ENCODE measurements around the gene SLAMF9. TPM values are rescaled to one million over a fixed set of nuclear protein-coding genes. Genes with fewer than 3 reads are reported as not detected.

SLAMF9 gene
- total and polyA plus RNA-seq, 2 experiments from 2014 or later = not detected

GRCh38 chr1:159952932-159953331, 1.1 kb downstream of the SLAMF9 start:
- H3K4me3 ChIP-seq = no peak overlapping the region
- H3K4me1 ChIP-seq (ENCODE audit: low read depth) = no peaks in the 10 kb centered on the region
- TF ChIP-seq CTCF (IDR thresholded peaks at IDR 0.05; ENCODE audit: low read depth, low read length) = no peak
- no peak overlapping the region for H3K27ac ChIP-seq
- no peaks in the 10 kb centered on the region for H3K9me3 ChIP-seq (ENCODE audit: low read depth)
- H3K36me3 ChIP-seq = no peaks in the 10 kb centered on the region
- DNase-seq (ENCODE audit: low read depth in 1 of 2, low spot score in 1 of 2) = no peak
- H3K27me3 ChIP-seq = peaks cover 6% of the 10 kb centered on the region

GRCh38 chr1:159951551-159951950, 2.5 kb downstream of the SLAMF9 start:
- no peak overlapping the region for H3K27ac ChIP-seq
- no peak overlapping the region for H3K4me3 ChIP-seq
- H3K36me3 ChIP-seq = no peaks in the 10 kb centered on the region
- TF ChIP-seq CTCF (IDR thresholded peaks at IDR 0.05; ENCODE audit: low read depth, low read length) = no peak
- no peak for DNase-seq (ENCODE audit: low read depth in 1 of 2, low spot score in 1 of 2)
- H3K9me3 ChIP-seq (ENCODE audit: low read depth) = no peaks in the 10 kb centered on the region
- H3K27me3 ChIP-seq = peaks cover 6% of the 10 kb centered on the region
- H3K4me1 ChIP-seq (ENCODE audit: low read depth) = no peaks in the 10 kb centered on the region

- H3K4me3 ChIP-seq = no peak overlapping the region
- no peak overlapping the region for H3K27ac ChIP-seq
- no peaks in the 10 kb centered on the region for H3K4me1 ChIP-seq (ENCODE audit: low read depth)
- no peak for DNase-seq (ENCODE audit: low read depth in 1 of 2, low spot score in 1 of 2)
- no peaks in the 10 kb centered on the region for H3K36me3 ChIP-seq
- H3K9me3 ChIP-seq (ENCODE audit: low read depth) = no peaks in the 10 kb centered on the region
- no peak for TF ChIP-seq CTCF (IDR thresholded peaks at IDR 0.05; ENCODE audit: low read depth, low read length)
- peaks cover 6% of the 10 kb centered on the region for H3K27me3 ChIP-seq
Observed at GRCh38 chr1:159951016-159951415, 3.0 kb downstream of the SLAMF9 start.

GRCh38 chr1:159949981-159950381, 4.1 kb downstream of the SLAMF9 start:
- H3K27me3 ChIP-seq = peaks cover 6% of the 10 kb centered on the region
- no peak for TF ChIP-seq CTCF (IDR thresholded peaks at IDR 0.05; ENCODE audit: low read depth, low read length)
- no peak overlapping the region for H3K27ac ChIP-seq
- no peaks in the 10 kb centered on the region for H3K4me1 ChIP-seq (ENCODE audit: low read depth)
- no peaks in the 10 kb centered on the region for H3K36me3 ChIP-seq
- no peaks in the 10 kb centered on the region for H3K9me3 ChIP-seq (ENCODE audit: low read depth)
- no peak for DNase-seq (ENCODE audit: low read depth in 1 of 2, low spot score in 1 of 2)
- no peak overlapping the region for H3K4me3 ChIP-seq

DNA sequence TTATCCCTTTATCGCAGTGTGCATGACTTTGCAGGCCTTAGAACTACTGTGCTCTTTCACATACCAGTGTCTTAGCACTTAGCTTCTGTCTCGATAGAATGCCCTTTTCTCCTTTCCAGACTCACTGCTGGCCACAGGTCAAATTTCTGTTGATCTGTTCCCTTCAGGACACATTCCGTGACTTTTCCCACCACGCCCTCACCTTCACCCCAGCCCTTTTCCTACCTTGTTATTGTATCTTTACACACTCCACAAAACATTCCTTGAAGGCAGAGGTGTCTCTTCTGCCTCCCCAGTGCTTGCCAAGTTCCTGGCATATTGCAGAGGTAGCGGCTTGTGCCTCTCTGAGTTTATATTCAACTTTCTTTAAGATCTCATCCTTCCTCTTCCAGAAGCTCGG, 4.9 kb downstream of the SLAMF9 start:
- Histone ChIP-seq H3K27me3 (peaks cover 6% of the 10 kb centered on the region), H3K27ac (no peak overlapping the region), H3K9me3 (ENCODE audit: low read depth) (no peaks in the 10 kb centered on the region), H3K4me3 (no peak overlapping the region), H3K4me1 (ENCODE audit: low read depth) (no peaks in the 10 kb centered on the region), H3K36me3 (no peaks in the 10 kb centered on the region)
- TF ChIP-seq CTCF (IDR thresholded peaks at IDR 0.05; ENCODE audit: low read depth, low read length) = no peak
- DNase-seq (ENCODE audit: low read depth in 1 of 2, low spot score in 1 of 2) = no peak

- H3K27me3 ChIP-seq = peaks cover under 1% of the 10 kb centered on the region
- H3K4me3 ChIP-seq = no peak overlapping the region
- DNase-seq (ENCODE audit: low read depth in 1 of 2, low spot score in 1 of 2) = no peak
- H3K9me3 ChIP-seq (ENCODE audit: low read depth) = no peaks in the 10 kb centered on the region
- H3K4me1 ChIP-seq (ENCODE audit: low read depth) = no peaks in the 10 kb centered on the region
- TF ChIP-seq CTCF (IDR thresholded peaks at IDR 0.05; ENCODE audit: low read depth, low read length) = no peak
- H3K27ac ChIP-seq = no peak overlapping the region
- no peaks in the 10 kb centered on the region for H3K36me3 ChIP-seq
Observed at GRCh38 chr1:159947942-159948341, 6.1 kb downstream of the SLAMF9 start.

Measured in cardiac muscle cell (in vitro differentiated cells and primary cell).